ENCODE measurements around the gene EIF2B1. TPM values are rescaled to one million over a fixed set of nuclear protein-coding genes. Genes with fewer than 3 reads are reported as not detected.

The EIF2B1 gene
- total RNA-seq, 2 donors from 2014 or later: 154 to 177 TPM

- TF ChIP-seq CTCF (IDR thresholded peaks at IDR 0.05): no peak
- ATAC-seq (ENCODE audit: insufficient number of reproducible peaks, low FRiP score, low read depth) (no peak), DNase-seq (ENCODE audit: low spot score) (no peak)
- Histone ChIP-seq H3K4me3 (peak overlapping the region; percentile 100), H3K9me3 (no peaks in the 10 kb centered on the region), H3K4me1 (ENCODE audit: control insufficient read depth in 1 of 2, low read depth in 2 of 2) (peaks cover 10 to 13% of the 10 kb centered on the region in 2 donors), H3K36me3 (peaks cover 17% of the 10 kb centered on the region), H3K27me3 (replicated peaks; ENCODE audit: insufficient read depth) (no peaks in the 10 kb centered on the region), H3K27ac (no peak overlapping the region)
Observed at GRCh38 chr12:123671876-123672275, 38.4 kb upstream of the EIF2B1 start.

- peak; percentile 96 for ATAC-seq (ENCODE audit: insufficient number of reproducible peaks, low FRiP score, low read depth)
- H3K27me3 ChIP-seq (replicated peaks; ENCODE audit: insufficient read depth): no peaks in the 10 kb centered on the region
- peak within 1 kb of the TSS in 1 of 2 donors; percentile 30 for H3K27ac ChIP-seq
- H3K4me1 ChIP-seq (ENCODE audit: control insufficient read depth in 1 of 2, low read depth in 2 of 2): peaks cover 10 to 13% of the 10 kb centered on the region in 2 donors
- peaks cover 15% of the 10 kb centered on the region for H3K36me3 ChIP-seq
- H3K9me3 ChIP-seq: no peaks in the 10 kb centered on the region
- no peak for TF ChIP-seq CTCF (IDR thresholded peaks at IDR 0.05)
- peak; percentile 91 for DNase-seq (ENCODE audit: low spot score)
- H3K4me3 ChIP-seq: peak within 1 kb of the TSS; percentile 100
Observed at GRCh38 chr12:123670882-123671728, 37.6 kb upstream of the EIF2B1 start, which contains the start of gene TCTN2. TCTN2 (plus strand) TSS chr12:123671113; CDS start chr12:123671241, 128 bp downstream.

GRCh38 chr12:123667771-123668170 is 34.3 kb upstream of the EIF2B1 start:
- Histone ChIP-seq H3K27ac (no peak overlapping the region), H3K9me3 (no peaks in the 10 kb centered on the region), H3K27me3 (replicated peaks; ENCODE audit: insufficient read depth) (no peaks in the 10 kb centered on the region), H3K4me3 (no peak overlapping the region), H3K36me3 (no peaks in the 10 kb centered on the region), H3K4me1 (ENCODE audit: control insufficient read depth in 1 of 2, low read depth in 2 of 2) (peaks cover 10 to 13% of the 10 kb centered on the region in 2 donors)
- no peak for DNase-seq (ENCODE audit: low spot score)
- TF ChIP-seq CTCF (IDR thresholded peaks at IDR 0.05): no peak
- ATAC-seq (ENCODE audit: insufficient number of reproducible peaks, low FRiP score, low read depth): no peak

GRCh38 chr12:123659996-123660727 is 26.7 kb upstream of the EIF2B1 start:
- ATAC-seq (ENCODE audit: insufficient number of reproducible peaks, low FRiP score, low read depth) (no peak), DNase-seq (ENCODE audit: low spot score) (no peak)
- Histone ChIP-seq H3K4me3 (no peak overlapping the region), H3K27ac (no peak overlapping the region), H3K27me3 (replicated peaks; ENCODE audit: insufficient read depth) (no peaks in the 10 kb centered on the region), H3K9me3 (no peaks in the 10 kb centered on the region), H3K4me1 (ENCODE audit: control insufficient read depth in 1 of 2, low read depth in 2 of 2) (no peaks in the 10 kb centered on the region), H3K36me3 (peaks cover 15% of the 10 kb centered on the region)
- no peak for TF ChIP-seq CTCF (IDR thresholded peaks at IDR 0.05)

GRCh38 chr12:123657211-123657610 is 23.7 kb upstream of the EIF2B1 start:
- Histone ChIP-seq H3K4me1 (ENCODE audit: control insufficient read depth in 1 of 2, low read depth in 2 of 2) (no peaks in the 10 kb centered on the region), H3K9me3 (no peaks in the 10 kb centered on the region), H3K27ac (no peak overlapping the region), H3K4me3 (no peak overlapping the region), H3K27me3 (replicated peaks; ENCODE audit: insufficient read depth) (no peaks in the 10 kb centered on the region), H3K36me3 (peaks cover 19% of the 10 kb centered on the region)
- no peak for DNase-seq (ENCODE audit: low spot score)
- no peak for ATAC-seq (ENCODE audit: insufficient number of reproducible peaks, low FRiP score, low read depth)
- no peak for TF ChIP-seq CTCF (IDR thresholded peaks at IDR 0.05)
